Activated naive CD4-positive, alpha-beta T cell treated with anti-CD3 and anti-CD28 coated beads, Interleukin-2, amount 50 U/mL, for 24 hours (primary cell): Measurements from ENCODE around the gene PRELID1.
"Not testable (repeated sequence)": the region's sequence is repeated elsewhere in the genome, so short reads cannot be mapped to it uniquely, and the experiment has no call there.

ENCODE experiments used
- H3K27ac Mint-ChIP-seq: one replicate; pipeline ENCODE4 v1.8.0; 2021; ENCODE audit warnings: mild to moderate bottlenecking, mixed read lengths
- H3K27me3 Mint-ChIP-seq: one replicate; pipeline ENCODE4 v1.8.0; 2021; ENCODE audit warnings: mixed read lengths
- H3K36me3 Mint-ChIP-seq: one replicate; pipeline ENCODE4 v1.8.0; 2021; ENCODE audit warnings: mixed read lengths
- H3K4me1 Mint-ChIP-seq: one replicate; pipeline ENCODE4 v1.8.0; 2021; ENCODE audit warnings: mixed read lengths
- H3K4me3 Mint-ChIP-seq: one replicate; pipeline ENCODE4 v1.8.0; 2021; ENCODE audit warnings: mild to moderate bottlenecking, mixed read lengths
- H3K9me3 Mint-ChIP-seq: one replicate; pipeline ENCODE4 v1.8.0; 2021; ENCODE audit warnings: mixed read lengths

Gene PRELID1

DNA sequence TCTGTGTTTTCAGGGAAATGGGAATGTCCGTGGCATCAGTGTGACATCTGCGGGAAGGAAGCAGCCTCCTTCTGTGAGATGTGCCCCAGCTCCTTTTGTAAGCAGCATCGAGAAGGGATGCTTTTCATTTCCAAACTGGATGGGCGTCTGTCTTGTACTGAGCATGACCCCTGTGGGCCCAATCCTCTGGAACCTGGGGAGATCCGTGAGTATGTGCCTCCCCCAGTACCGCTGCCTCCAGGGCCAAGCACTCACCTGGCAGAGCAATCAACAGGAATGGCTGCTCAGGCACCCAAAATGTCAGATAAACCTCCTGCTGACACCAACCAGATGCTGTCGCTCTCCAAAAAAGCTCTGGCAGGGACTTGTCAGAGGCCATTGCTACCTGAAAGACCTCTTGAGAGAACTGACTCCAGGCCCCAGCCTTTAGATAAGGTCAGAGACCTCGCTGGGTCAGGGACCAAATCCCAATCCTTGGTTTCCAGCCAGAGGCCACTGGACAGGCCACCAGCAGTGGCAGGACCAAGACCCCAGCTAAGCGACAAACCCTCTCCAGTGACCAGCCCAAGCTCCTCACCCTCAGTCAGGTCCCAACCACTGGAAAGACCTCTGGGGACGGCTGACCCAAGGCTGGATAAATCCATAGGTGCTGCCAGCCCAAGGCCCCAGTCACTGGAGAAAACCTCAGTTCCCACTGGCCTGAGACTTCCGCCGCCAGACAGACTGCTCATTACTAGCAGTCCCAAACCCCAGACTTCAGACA lies 9.6 kb upstream of the PRELID1 start:
- Mint-ChIP-seq H3K36me3 (peaks cover 7% of the 10 kb centered on the region), H3K9me3 (no peaks in the 10 kb centered on the region), H3K4me1 (peaks cover 22% of the 10 kb centered on the region), H3K27me3 (no peaks in the 10 kb centered on the region), H3K4me3 (no peak overlapping the region), H3K27ac (no peak overlapping the region)

DNA sequence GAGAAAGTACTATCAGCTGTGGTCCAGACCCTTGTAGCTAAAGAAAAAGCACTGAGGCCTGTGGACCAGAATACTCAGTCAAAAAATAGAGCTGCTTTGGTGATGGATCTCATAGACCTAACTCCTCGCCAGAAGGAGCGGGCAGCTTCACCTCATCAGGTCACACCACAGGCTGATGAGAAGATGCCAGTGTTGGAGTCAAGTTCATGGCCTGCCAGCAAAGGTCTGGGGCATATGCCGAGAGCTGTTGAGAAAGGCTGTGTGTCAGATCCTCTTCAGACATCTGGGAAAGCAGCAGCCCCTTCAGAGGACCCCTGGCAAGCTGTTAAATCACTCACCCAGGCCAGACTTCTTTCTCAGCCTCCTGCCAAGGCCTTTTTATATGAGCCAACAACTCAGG lies 9.0 kb upstream of the PRELID1 start:
- Mint-ChIP-seq H3K9me3 (no peaks in the 10 kb centered on the region), H3K36me3 (peaks cover 7% of the 10 kb centered on the region), H3K27ac (no peak overlapping the region), H3K27me3 (no peaks in the 10 kb centered on the region), H3K4me3 (no peak overlapping the region), H3K4me1 (peaks cover 27% of the 10 kb centered on the region)

DNA sequence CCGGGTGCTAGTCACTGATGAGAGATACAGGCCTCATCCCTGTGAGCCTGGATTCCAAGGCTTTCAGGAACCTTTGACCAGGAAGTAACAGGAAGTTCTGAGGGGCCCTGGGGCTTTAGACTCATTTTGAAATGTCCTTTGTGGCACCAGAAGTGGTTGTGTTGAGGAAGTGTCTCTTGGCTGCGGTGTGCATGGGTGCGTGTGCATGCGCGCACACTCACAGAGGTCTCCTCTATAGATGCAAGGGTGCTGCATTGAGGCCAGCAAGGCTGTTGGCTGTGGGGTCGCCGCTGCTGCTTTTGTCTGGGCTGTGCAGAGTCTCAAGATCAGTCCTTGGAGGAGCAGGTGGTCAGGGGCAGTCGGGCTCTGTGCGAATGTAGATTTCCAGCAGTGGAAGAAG lies 7.7 kb upstream of the PRELID1 start:
- Mint-ChIP-seq H3K4me1 (peaks cover 40% of the 10 kb centered on the region), H3K4me3 (no peak overlapping the region), H3K27me3 (no peaks in the 10 kb centered on the region), H3K27ac (peak overlapping the region; percentile 74), H3K9me3 (no peaks in the 10 kb centered on the region), H3K36me3 (peaks cover 7% of the 10 kb centered on the region)

DNA sequence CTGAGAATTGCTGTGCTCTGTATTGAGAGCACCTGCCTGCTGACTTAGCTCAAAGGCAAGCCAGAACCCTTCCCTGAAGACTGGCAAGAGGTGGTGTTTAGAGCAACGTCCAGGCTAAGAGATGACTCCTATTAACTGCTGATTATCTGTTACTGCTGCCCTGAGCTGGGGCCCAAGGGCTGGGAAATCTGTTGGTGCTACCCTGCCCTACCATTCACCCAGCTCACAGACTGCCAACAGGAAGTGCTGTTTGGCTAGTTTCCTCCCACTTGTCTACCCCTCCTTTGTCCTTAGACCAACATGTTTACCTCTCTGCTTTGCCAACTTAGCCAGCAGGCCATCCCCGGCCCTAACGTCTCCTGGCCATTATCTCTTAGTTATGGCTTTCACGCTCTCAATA lies 7.0 kb upstream of the PRELID1 start:
- H3K36me3 Mint-ChIP-seq: peaks cover 7% of the 10 kb centered on the region
- peaks cover 47% of the 10 kb centered on the region for H3K4me1 Mint-ChIP-seq

GRCh38 chr5:177297922-177298321 lies 5.7 kb upstream of the PRELID1 start:
- Mint-ChIP-seq H3K36me3 (no peaks in the 10 kb centered on the region), H3K9me3 (no peaks in the 10 kb centered on the region), H3K4me3 (no peak overlapping the region), H3K27ac (no peak overlapping the region), H3K4me1 (peaks cover 57% of the 10 kb centered on the region), H3K27me3 (no peaks in the 10 kb centered on the region)

More for the DNA sequence above, 7.0 kb upstream of the PRELID1 start:
- no peaks in the 10 kb centered on the region for H3K27me3 Mint-ChIP-seq
- H3K9me3 Mint-ChIP-seq: no peaks in the 10 kb centered on the region
- peak overlapping the region; percentile 37 for H3K4me3 Mint-ChIP-seq
- H3K27ac Mint-ChIP-seq: peak overlapping the region; percentile 71

DNA sequence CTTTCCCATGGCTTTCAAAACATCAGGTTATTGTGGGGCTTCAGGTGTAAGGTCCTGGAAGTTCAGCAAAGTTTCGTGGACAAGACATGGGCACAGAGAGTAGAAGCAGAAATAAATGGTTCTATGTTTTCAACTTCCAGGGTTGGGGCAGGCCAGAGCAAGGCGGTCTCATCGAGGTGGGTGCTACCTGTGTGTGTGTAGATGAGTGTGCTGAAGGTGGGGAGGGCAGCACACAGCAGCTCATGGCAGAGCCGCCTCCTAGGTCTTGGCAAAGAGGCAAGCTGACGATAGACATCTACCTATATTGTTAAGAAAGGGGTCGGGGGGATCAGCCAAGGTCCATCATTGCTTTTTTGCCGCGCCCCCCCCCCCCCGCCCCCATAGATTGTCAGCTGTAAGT lies 3.9 kb upstream of the PRELID1 start:
- H3K4me3 Mint-ChIP-seq: no peak overlapping the region
- H3K27ac Mint-ChIP-seq: peak overlapping the region; percentile 0
- peaks cover 65% of the 10 kb centered on the region for H3K4me1 Mint-ChIP-seq
- no peaks in the 10 kb centered on the region for H3K36me3 Mint-ChIP-seq
- H3K27me3 Mint-ChIP-seq: no peaks in the 10 kb centered on the region
- no peaks in the 10 kb centered on the region for H3K9me3 Mint-ChIP-seq

- Mint-ChIP-seq H3K36me3 (peaks cover 4% of the 10 kb centered on the region), H3K27me3 (no peaks in the 10 kb centered on the region), H3K27ac (peak overlapping the region; percentile 84), H3K9me3 (no peaks in the 10 kb centered on the region), H3K4me1 (peaks cover 70% of the 10 kb centered on the region), H3K4me3 (peak overlapping the region; percentile 42)
Observed at GRCh38 chr5:177300236-177300880, 3.2 kb upstream of the PRELID1 start.

DNA sequence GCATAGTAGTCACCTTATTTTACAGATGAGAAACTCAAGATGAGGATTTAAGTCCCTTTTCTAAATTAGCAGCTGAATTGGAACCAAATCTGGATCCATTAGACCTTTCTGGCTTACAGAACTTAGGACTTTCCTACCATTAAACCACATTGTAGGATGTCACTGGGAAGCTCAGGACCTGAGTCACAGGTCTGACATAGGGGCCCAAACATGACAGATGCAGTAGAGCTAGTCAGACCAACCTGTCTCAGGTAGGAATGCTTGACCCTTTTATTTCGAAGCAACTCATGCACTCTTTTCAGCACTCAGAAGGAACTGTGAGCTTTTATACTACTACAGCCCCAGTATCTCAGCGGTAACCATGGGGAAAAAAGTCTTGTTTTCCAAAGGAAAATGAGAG lies 2.6 kb upstream of the PRELID1 start:
- no peaks in the 10 kb centered on the region for H3K9me3 Mint-ChIP-seq
- H3K36me3 Mint-ChIP-seq: peaks cover 4% of the 10 kb centered on the region
- peak overlapping the region; percentile 42 for H3K4me3 Mint-ChIP-seq
- peaks cover 70% of the 10 kb centered on the region for H3K4me1 Mint-ChIP-seq
- H3K27ac Mint-ChIP-seq: peak overlapping the region; percentile 46
- no peaks in the 10 kb centered on the region for H3K27me3 Mint-ChIP-seq

- Mint-ChIP-seq H3K27ac (peak overlapping the region; percentile 30), H3K4me3 (peak overlapping the region; percentile 92), H3K4me1 (peaks cover 68% of the 10 kb centered on the region), H3K9me3 (no peaks in the 10 kb centered on the region), H3K36me3 (peaks cover 7% of the 10 kb centered on the region), H3K27me3 (no peaks in the 10 kb centered on the region)
Observed at GRCh38 chr5:177301503-177302165, 2.0 kb upstream of the PRELID1 start.

DNA sequence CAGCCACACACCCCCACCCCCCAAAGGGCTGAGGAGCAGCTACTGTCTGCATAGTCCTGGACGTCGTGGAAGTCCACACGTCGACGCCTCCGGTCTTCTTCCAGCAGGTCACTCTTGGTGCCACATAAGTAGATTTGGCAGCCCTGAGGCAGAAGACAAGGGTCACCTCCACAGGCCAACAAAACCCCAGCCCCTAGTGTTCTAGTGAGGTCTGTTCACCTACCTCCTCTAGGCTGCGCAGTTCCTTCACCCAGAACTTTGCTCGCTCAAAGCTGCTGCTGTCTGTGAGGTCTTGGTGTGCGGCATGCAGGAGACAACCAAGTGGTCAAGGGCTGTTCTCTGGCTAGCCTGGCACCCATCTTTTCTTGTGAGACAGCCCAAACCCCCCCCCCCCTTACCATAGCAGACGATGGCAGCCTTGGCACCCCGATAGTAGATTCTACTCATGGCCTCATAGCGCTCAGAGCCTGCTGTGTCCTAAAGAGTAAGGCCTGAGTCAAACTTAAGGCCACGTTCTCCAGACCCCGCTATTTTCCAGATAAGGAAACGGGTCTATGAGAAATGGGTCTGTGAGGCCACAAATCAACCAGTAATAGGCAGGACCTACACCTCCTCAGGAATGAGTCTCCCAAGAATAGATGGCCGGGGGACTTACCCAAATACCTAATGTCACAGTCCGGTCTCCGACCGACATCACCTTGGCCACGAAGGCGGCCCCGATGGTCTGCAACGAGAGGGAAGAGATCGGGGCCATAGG lies 1.1 kb upstream of the PRELID1 start:
- H3K9me3 Mint-ChIP-seq: no peaks in the 10 kb centered on the region
- peaks cover 7% of the 10 kb centered on the region for H3K36me3 Mint-ChIP-seq
- H3K4me1 Mint-ChIP-seq: peaks cover 67% of the 10 kb centered on the region
- H3K27me3 Mint-ChIP-seq: no peaks in the 10 kb centered on the region
- H3K4me3 Mint-ChIP-seq: peak overlapping the region; percentile 92
- peak overlapping the region; percentile 70 for H3K27ac Mint-ChIP-seq

DNA sequence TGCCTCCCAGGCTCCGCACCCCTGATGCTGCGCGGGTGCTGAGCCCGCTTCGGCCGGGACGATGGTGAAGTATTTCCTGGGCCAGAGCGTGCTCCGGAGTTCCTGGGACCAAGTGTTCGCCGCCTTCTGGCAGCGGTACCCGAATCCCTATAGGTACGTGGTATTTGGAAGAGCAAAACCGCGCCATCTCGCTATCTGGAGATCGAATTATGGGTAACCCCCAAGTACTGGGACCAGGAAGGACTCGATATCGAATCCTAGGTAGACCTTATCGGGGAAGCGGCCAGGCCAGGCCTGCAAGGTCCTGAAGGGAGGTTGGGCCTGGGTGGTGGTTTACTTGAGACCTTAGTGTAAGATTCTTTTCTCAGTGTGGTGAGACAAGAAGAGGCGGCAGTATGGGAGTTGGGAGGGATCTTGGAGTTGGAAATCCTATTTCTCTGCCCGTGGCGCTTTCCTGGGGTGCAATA lies 359 bp downstream of the PRELID1 start:
- H3K4me1 Mint-ChIP-seq: peaks cover 67% of the 10 kb centered on the region
- H3K9me3 Mint-ChIP-seq: no peaks in the 10 kb centered on the region
- H3K27me3 Mint-ChIP-seq: no peaks in the 10 kb centered on the region
- H3K27ac Mint-ChIP-seq: peak overlapping the region; percentile 87
- peak overlapping the region; percentile 92 for H3K4me3 Mint-ChIP-seq
- peaks cover 7% of the 10 kb centered on the region for H3K36me3 Mint-ChIP-seq

- H3K4me3 Mint-ChIP-seq: peak overlapping the region; percentile 92
- H3K27me3 Mint-ChIP-seq: no peaks in the 10 kb centered on the region
- peaks cover 68% of the 10 kb centered on the region for H3K4me1 Mint-ChIP-seq
- H3K27ac Mint-ChIP-seq: peak overlapping the region; percentile 87
- no peaks in the 10 kb centered on the region for H3K9me3 Mint-ChIP-seq
- peaks cover 7% of the 10 kb centered on the region for H3K36me3 Mint-ChIP-seq
Observed at GRCh38 chr5:177304392-177305119, 957 bp downstream of the PRELID1 start.

- Mint-ChIP-seq H3K4me1 (peaks cover 64% of the 10 kb centered on the region), H3K4me3 (peak overlapping the region; percentile 60)
- not testable (repeated sequence) for H3K36me3 Mint-ChIP-seq, H3K27me3 Mint-ChIP-seq, H3K9me3 Mint-ChIP-seq, H3K27ac Mint-ChIP-seq
Observed at GRCh38 chr5:177306103-177306640, 2.6 kb downstream of the PRELID1 start.

- Mint-ChIP-seq H3K9me3 (no peaks in the 10 kb centered on the region), H3K4me1 (peaks cover 56% of the 10 kb centered on the region), H3K27me3 (no peaks in the 10 kb centered on the region), H3K27ac (no peak overlapping the region), H3K4me3 (peak overlapping the region; percentile 33), H3K36me3 (peaks cover 7% of the 10 kb centered on the region)
Observed at GRCh38 chr5:177306674-177307543, 3.3 kb downstream of the PRELID1 start.
